WTC11 (cell line): ENCODE data around the gene INS. TPM values are rescaled to one million over a fixed set of nuclear protein-coding genes. Genes with fewer than 3 reads are reported as not detected.

Experiments
- ATAC-seq: fragments of 200-7000 bp; cut with Tn5 transposase; 2 replicates; pipeline ENCODE4 v1.10.0; 2021; ENCODE audit warnings: mild to moderate bottlenecking, moderate library complexity
- CTCF ChIA-PET: fragments of 300-600 bp; sonication (Branson Sonifier 250); formaldehyde crosslinking; loops from one replicate; lab custom pipeline; 2021; ENCODE audit warnings: antibody characterized with exemption; lab: Charles Lee
- POLR2A ChIA-PET: fragments of 350-600 bp; sonication (Branson Sonifier 250); formaldehyde crosslinking; loops from one replicate; lab custom pipeline; 2021; ENCODE audit warnings: antibody characterized with exemption; lab: Charles Lee
- DNase-seq: peaks from one replicate; pipeline ENCODE4 v3.0.0; 2021; ENCODE audit warnings: low spot score
- H3K27ac Mint-ChIP-seq: 2 replicates; pipeline ENCODE4 v1.8.0; 2021; ENCODE audit warnings: mixed read lengths
- H3K27me3 Mint-ChIP-seq: 2 replicates; pipeline ENCODE4 v1.8.0; 2021; ENCODE audit warnings: low read depth, mild to moderate bottlenecking, moderate library complexity, mixed read lengths
- H3K36me3 Mint-ChIP-seq: 2 replicates; pipeline ENCODE4 v1.8.0; 2021; ENCODE audit warnings: mixed read lengths
- H3K4me1 Mint-ChIP-seq: 2 replicates; pipeline ENCODE4 v1.8.0; 2022; ENCODE audit warnings: mixed read lengths
- H3K4me3 Mint-ChIP-seq: 2 replicates; pipeline ENCODE4 v1.8.0; 2021; ENCODE audit warnings: mild to moderate bottlenecking, moderate library complexity, mixed read lengths
- H3K9me3 Mint-ChIP-seq: 2 replicates; pipeline ENCODE4 v1.8.0; 2021; ENCODE audit warnings: mixed read lengths
- ATF2 ChIP-seq: sonication (generic); formaldehyde crosslinking; IDR thresholded peaks from 2 replicates; pipeline ENCODE4 v1.8.1; 2022; ENCODE audit warnings: low read depth, missing genetic modification reagents, borderline replicate concordance
- CBFB ChIP-seq: sonication (generic); formaldehyde crosslinking; IDR thresholded peaks from 2 replicates; pipeline ENCODE4 v1.8.1; 2022; ENCODE audit warnings: mild to moderate bottlenecking, low read depth, missing genetic modification reagents
- EMX1 ChIP-seq: fragments of 250-450 bp; sonication (Bioruptor Pico); IDR thresholded peaks from 2 replicates; pipeline ENCODE4 v1.8.0; 2021; ENCODE audit warnings: mild to moderate bottlenecking
- FOXP1 ChIP-seq: sonication (generic); formaldehyde crosslinking; IDR thresholded peaks from 2 replicates; pipeline ENCODE4 v1.8.0; 2022; ENCODE audit warnings: missing genetic modification reagents, mild to moderate bottlenecking, moderate library complexity, borderline replicate concordance
- KAT7 ChIP-seq: sonication (generic); formaldehyde crosslinking; IDR thresholded peaks from 2 replicates; pipeline ENCODE4 v1.8.1; 2023; ENCODE audit warnings: missing genetic modification reagents, mild to moderate bottlenecking, borderline replicate concordance
- MAX ChIP-seq: sonication (generic); formaldehyde crosslinking; IDR thresholded peaks from 2 replicates; pipeline ENCODE4 v1.8.0; 2022; ENCODE audit warnings: mild to moderate bottlenecking, missing genetic modification reagents
- TEAD4 ChIP-seq: sonication (generic); formaldehyde crosslinking; IDR thresholded peaks from 2 replicates; pipeline ENCODE4 v1.8.0; 2022; ENCODE audit warnings: mild to moderate bottlenecking, missing genetic modification reagents
- USF2 ChIP-seq: sonication (generic); formaldehyde crosslinking; IDR thresholded peaks from 2 replicates; pipeline ENCODE4 v1.8.1; 2023; ENCODE audit warnings: mild to moderate bottlenecking, missing genetic modification reagents, moderate library complexity
- ZBTB43 ChIP-seq: sonication (generic); formaldehyde crosslinking; IDR thresholded peaks from 2 replicates; pipeline ENCODE4 v1.8.1; 2023; ENCODE audit warnings: mild to moderate bottlenecking, missing genetic modification reagents
- ZNF425 ChIP-seq: fragments of 250-450 bp; sonication (Bioruptor Pico); conservative IDR thresholded peaks from 2 replicates; pipeline ENCODE4 v1.9.0; 2021; ENCODE audit warnings: mild to moderate bottlenecking
- ZNF532 ChIP-seq: fragments of 250-450 bp; sonication (Bioruptor Pico); IDR thresholded peaks from 2 replicates; pipeline ENCODE4 v1.9.0; 2021; ENCODE audit warnings: mild to moderate bottlenecking, borderline replicate concordance
- ZNF671 ChIP-seq: fragments of 250-450 bp; sonication (Bioruptor Pico); IDR thresholded peaks from 2 replicates; pipeline ENCODE4 v1.8.0; 2021; ENCODE audit warnings: mild to moderate bottlenecking
- ZSCAN18 ChIP-seq: fragments of 250-450 bp; sonication (Bioruptor Pico); IDR thresholded peaks from 2 replicates; pipeline ENCODE4 v2.1.2; 2022; ENCODE audit warnings: mild to moderate bottlenecking, moderate library complexity
- total RNA-seq: library from RNA; stranded (reverse); gene quantifications from 3 replicates; pipeline ENCODE4 v1.2.3, GENCODE V29; 2021

Gene INS
- total RNA-seq, 1 experiment from 2014 or later: not detected

GRCh38 chr11:2188745-2189144 is 27.7 kb upstream of the INS start:
- TF ChIP-seq TEAD4 (CRISPR knock-in tag) (no peak), EMX1 (CRISPR knock-in tag) (no peak), ZSCAN18 (no peak), ZNF425 (CRISPR knock-in tag) (no peak), CBFB (no peak), KAT7 (CRISPR knock-in tag) (no peak)
- ATAC-seq (no peak), DNase-seq (no peak)
- POLR2A ChIA-PET: no interaction called here
- Mint-ChIP-seq H3K4me1 (no peaks in the 10 kb centered on the region), H3K27ac (no peak overlapping the region), H3K9me3 (no peaks in the 10 kb centered on the region), H3K27me3 (peaks cover 5% of the 10 kb centered on the region), H3K4me3 (no peak overlapping the region), H3K36me3 (no peaks in the 10 kb centered on the region)
- CTCF ChIA-PET: no interaction called here

GRCh38 chr11:2187280-2187707 is 26.3 kb upstream of the INS start:
- Mint-ChIP-seq H3K27me3 (peaks cover 5% of the 10 kb centered on the region), H3K4me3 (no peak overlapping the region), H3K4me1 (no peaks in the 10 kb centered on the region)
- no peak for ATAC-seq
- TF ChIP-seq ZBTB43 (CRISPR knock-in tag) (no peak), ATF2 (CRISPR knock-in tag) (no peak), USF2 (CRISPR knock-in tag) (no peak), ZNF671 (CRISPR knock-in tag) (no peak), MAX (no peak), FOXP1 (CRISPR knock-in tag) (no peak), ZNF532 (CRISPR knock-in tag) (no peak)
- TF ChIP-seq, all 79 proteins: peak for 0
- POLR2A ChIA-PET: no interaction called here
- CTCF ChIA-PET: interaction anchor here (0.6 to 2.9 kb wide), 13 partner anchors 8 to 354 kb away, joined by 3 to 30 read pairs (median 5); partner anchors contain the start of genes C11orf21 and TSPAN32
- Mint-ChIP-seq H3K27ac (no peak overlapping the region), H3K36me3 (no peaks in the 10 kb centered on the region), H3K9me3 (no peaks in the 10 kb centered on the region)
- no peak for DNase-seq
